ENCODE measurements around the gene SLC7A11. TPM values are rescaled to one million over a fixed set of nuclear protein-coding genes. Genes with fewer than 3 reads are reported as not detected.
"Not testable (repeated sequence)": the region's sequence is repeated elsewhere in the genome, so short reads cannot be mapped to it uniquely, and the experiment has no call there.

SLC7A11 gene
- polyA plus RNA-seq, 1 donor from 2014 or later: 0.46 TPM

- Histone ChIP-seq H3K4me3 (ENCODE audit: low read length) (no peak overlapping the region), H3K79me2 (replicated peaks; ENCODE audit: insufficient read depth, low read length) (no peaks in the 10 kb centered on the region), H2AFZ (ENCODE audit: low read depth, low read length) (no peak overlapping the region)
Measured at GRCh38 chr4:138238521-138239292, 3.4 kb downstream of the SLC7A11 start.

DNA sequence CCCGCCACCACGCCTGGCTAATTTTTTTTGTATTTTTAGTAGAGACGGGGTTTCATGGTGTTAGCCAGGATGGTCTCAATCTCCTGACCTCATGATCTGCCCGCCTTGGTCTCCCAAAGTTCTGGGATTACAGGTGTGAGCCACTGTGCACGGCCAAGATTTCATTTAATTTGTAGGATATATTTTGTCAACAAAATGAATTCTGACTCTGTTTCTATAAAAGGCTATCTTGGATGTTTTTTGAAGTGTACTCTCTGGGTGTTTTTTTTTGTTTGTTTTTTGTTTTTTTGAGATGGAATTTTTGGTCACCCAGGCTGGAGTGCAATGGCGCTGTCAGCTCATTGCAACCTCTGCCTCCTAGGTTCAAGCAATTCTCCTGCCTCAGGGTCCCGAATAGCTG is 5.0 kb downstream of the SLC7A11 start:
- not testable (repeated sequence) for H4K20me1 ChIP-seq (ENCODE audit: insufficient read depth); H3K4me2 ChIP-seq (ENCODE audit: low read length); H3K9ac ChIP-seq (ENCODE audit: low read length); H3K9me3 ChIP-seq (ENCODE audit: low read length); H3K27me3 ChIP-seq (ENCODE audit: insufficient read depth, low read depth, low read length); H2AFZ ChIP-seq (ENCODE audit: low read depth, low read length); H3F3A ChIP-seq (ENCODE audit: insufficient read depth, low read length, poor library complexity, severe bottlenecking); H3K4me3 ChIP-seq (ENCODE audit: low read length); H3K27ac ChIP-seq (ENCODE audit: low read length); H3K36me3 ChIP-seq (ENCODE audit: insufficient read depth, low read length); H3K79me2 ChIP-seq (replicated peaks; ENCODE audit: insufficient read depth, low read length); H3K9me2 ChIP-seq (ENCODE audit: insufficient read depth, low read length)

More at GRCh38 chr4:138238521-138239292, 3.4 kb downstream of the SLC7A11 start:
- H3F3A ChIP-seq (ENCODE audit: insufficient read depth, low read length, poor library complexity, severe bottlenecking): no peaks in the 10 kb centered on the region
- no peaks in the 10 kb centered on the region for H4K20me1 ChIP-seq (ENCODE audit: insufficient read depth)
- H3K9ac ChIP-seq (ENCODE audit: low read length): no peak overlapping the region
- no peaks in the 10 kb centered on the region for H3K9me2 ChIP-seq (ENCODE audit: insufficient read depth, low read length)
- no peak for TF ChIP-seq EZH2 (IDR thresholded peaks at IDR 0.05; ENCODE audit: borderline replicate concordance, insufficient read depth, low read length, poor library complexity, severe bottlenecking)
- no peak for TF ChIP-seq EP300 (conservative IDR thresholded peaks at IDR 0.05; ENCODE audit: poor library complexity, severe bottlenecking)
- no peak for TF ChIP-seq MXI1 (conservative IDR thresholded peaks at IDR 0.05; ENCODE audit: poor library complexity, severe bottlenecking)
- no peak for TF ChIP-seq RAD21 (conservative IDR thresholded peaks at IDR 0.05)
- no peak for TF ChIP-seq TAF1 (IDR thresholded peaks at IDR 0.05; ENCODE audit: low read depth)
- TF ChIP-seq, protein P1, sequence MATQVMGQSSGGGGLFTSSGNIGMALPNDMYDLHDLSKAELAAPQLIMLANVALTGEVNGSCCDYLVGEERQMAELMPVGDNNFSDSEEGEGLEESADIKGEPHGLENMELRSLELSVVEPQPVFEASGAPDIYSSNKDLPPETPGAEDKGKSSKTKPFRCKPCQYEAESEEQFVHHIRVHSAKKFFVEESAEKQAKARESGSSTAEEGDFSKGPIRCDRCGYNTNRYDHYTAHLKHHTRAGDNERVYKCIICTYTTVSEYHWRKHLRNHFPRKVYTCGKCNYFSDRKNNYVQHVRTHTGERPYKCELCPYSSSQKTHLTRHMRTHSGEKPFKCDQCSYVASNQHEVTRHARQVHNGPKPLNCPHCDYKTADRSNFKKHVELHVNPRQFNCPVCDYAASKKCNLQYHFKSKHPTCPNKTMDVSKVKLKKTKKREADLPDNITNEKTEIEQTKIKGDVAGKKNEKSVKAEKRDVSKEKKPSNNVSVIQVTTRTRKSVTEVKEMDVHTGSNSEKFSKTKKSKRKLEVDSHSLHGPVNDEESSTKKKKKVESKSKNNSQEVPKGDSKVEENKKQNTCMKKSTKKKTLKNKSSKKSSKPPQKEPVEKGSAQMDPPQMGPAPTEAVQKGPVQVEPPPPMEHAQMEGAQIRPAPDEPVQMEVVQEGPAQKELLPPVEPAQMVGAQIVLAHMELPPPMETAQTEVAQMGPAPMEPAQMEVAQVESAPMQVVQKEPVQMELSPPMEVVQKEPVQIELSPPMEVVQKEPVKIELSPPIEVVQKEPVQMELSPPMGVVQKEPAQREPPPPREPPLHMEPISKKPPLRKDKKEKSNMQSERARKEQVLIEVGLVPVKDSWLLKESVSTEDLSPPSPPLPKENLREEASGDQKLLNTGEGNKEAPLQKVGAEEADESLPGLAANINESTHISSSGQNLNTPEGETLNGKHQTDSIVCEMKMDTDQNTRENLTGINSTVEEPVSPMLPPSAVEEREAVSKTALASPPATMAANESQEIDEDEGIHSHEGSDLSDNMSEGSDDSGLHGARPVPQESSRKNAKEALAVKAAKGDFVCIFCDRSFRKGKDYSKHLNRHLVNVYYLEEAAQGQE (IDR thresholded peaks at IDR 0.05; ENCODE audit: borderline replicate concordance): no peak
- no peak for TF ChIP-seq CTCF (IDR thresholded peaks at IDR 0.05; ENCODE audit: poor library complexity, severe bottlenecking)
- no peak for TF ChIP-seq POLR2AphosphoS5 (IDR thresholded peaks at IDR 0.05)
- no peak for TF ChIP-seq SMC3 (conservative IDR thresholded peaks at IDR 0.05; ENCODE audit: poor library complexity)
- H3K36me3 ChIP-seq (ENCODE audit: insufficient read depth, low read length): no peaks in the 10 kb centered on the region
- no peak overlapping the region for H3K27ac ChIP-seq (ENCODE audit: low read length)
- no peaks in the 10 kb centered on the region for H3K9me3 ChIP-seq (ENCODE audit: low read length)
- H3K4me2 ChIP-seq (ENCODE audit: low read length): no peak overlapping the region
- no peaks in the 10 kb centered on the region for H3K27me3 ChIP-seq (ENCODE audit: insufficient read depth, low read depth, low read length)
